A673 (cell line): ENCODE results near the gene HNRNPUL2. TPM values are rescaled to one million over a fixed set of nuclear protein-coding genes. Genes with fewer than 3 reads are reported as not detected.

Experiments
- BruUV-seq: library from RNA; stranded (reverse); fragments of 400-500 nt; replicated peaks from 2 replicates; lab custom pipeline; 2021; lab: Mats Ljungman, UMichigan
- CTCF ChIA-PET: fragments of 300-600 bp; sonication (Branson Sonifier 250); formaldehyde crosslinking; loops from one replicate; lab custom pipeline; 2022; ENCODE audit warnings: antibody characterized with exemption; lab: Charles Lee
- POLR2A ChIA-PET: fragments of 300-600 bp; sonication (Branson Sonifier 250); formaldehyde crosslinking; loops from one replicate; lab custom pipeline; 2022; ENCODE audit warnings: antibody characterized with exemption; ENCODE audit not compliant: low non-redundant PET; lab: Charles Lee
- DNase-seq: peaks from one replicate; pipeline ENCODE4 v3.0.0-alpha.2; 2015; ENCODE audit warnings: low spot score
- H3K27ac ChIP-seq: fragments of 200-600 bp; sonication (generic); 2 replicates; pipeline ENCODE4 v1.5.1; 2016; ENCODE audit warnings: mixed run types, low read depth, mild to moderate bottlenecking, mixed read lengths, antibody characterized with exemption, low read length; ENCODE audit not compliant: poor library complexity, severe bottlenecking
- H3K27me3 ChIP-seq: fragments of 200-600 bp; sonication (generic); replicated peaks from 2 replicates; pipeline ENCODE4 v1.6.1; 2017; ENCODE audit warnings: mixed run types, low read depth, mild to moderate bottlenecking, mixed read lengths, antibody characterized with exemption, low read length; ENCODE audit not compliant: insufficient read depth, poor library complexity
- H3K36me3 ChIP-seq: fragments of 200-600 bp; sonication (generic); 2 replicates; pipeline ENCODE4 v1.6.1; 2016; ENCODE audit warnings: mixed run types, mild to moderate bottlenecking, mixed read lengths, antibody characterized with exemption, low read length; ENCODE audit not compliant: insufficient read depth, poor library complexity, severe bottlenecking
- H3K4me1 ChIP-seq: fragments of 200-600 bp; sonication (generic); 2 replicates; pipeline ENCODE4 v1.6.1; 2017; ENCODE audit warnings: mixed run types, mild to moderate bottlenecking, mixed read lengths, antibody characterized with exemption, low read length; ENCODE audit not compliant: insufficient read depth, poor library complexity, severe bottlenecking
- H3K4me3 ChIP-seq: fragments of 200-600 bp; sonication (generic); 2 replicates; pipeline ENCODE4 v1.5.1; 2016; ENCODE audit warnings: low read depth, mixed run types, mild to moderate bottlenecking, mixed read lengths, low read length; ENCODE audit not compliant: poor library complexity, severe bottlenecking
- H3K9me3 ChIP-seq: fragments of 200-600 bp; sonication (generic); 2 replicates; pipeline ENCODE4 v1.6.1; 2016; ENCODE audit warnings: mixed run types, low read depth, mild to moderate bottlenecking, mixed read lengths, antibody characterized with exemption, low read length; ENCODE audit not compliant: poor library complexity, severe bottlenecking
- EZH2 ChIP-seq: fragments of 200-600 bp; sonication (generic); IDR thresholded peaks from 2 replicates; pipeline ENCODE4 v1.6.1; 2017; ENCODE audit warnings: borderline replicate concordance, low read depth, mild to moderate bottlenecking, mixed read lengths, antibody characterized with exemption, low read length; ENCODE audit not compliant: poor library complexity, severe bottlenecking
- intact Hi-C: fragments of 100-400 bp; cut with micrococcal nuclease; formaldehyde crosslinking; loops from one replicate; pipeline ENCODE4 v1.10.0; 2022; ENCODE audit not compliant: unreplicated experiment
- total RNA-seq: library from RNA; stranded (reverse); gene quantifications from 2 replicates; pipeline ENCODE4 v1.2.3, GENCODE V29; 2021
- TF ChIP-seq, protein P1 (sequence below): fragments of 300-800, 200-600 bp; sonication (generic); conservative IDR thresholded peaks from 2 replicates; pipeline ENCODE4 v1.5.1; 2017; ENCODE audit warnings: low read depth, mild to moderate bottlenecking, antibody characterized with exemption, low read length, moderate library complexity, mixed read lengths

Gene HNRNPUL2
- total RNA-seq, 1 experiment from 2014 or later: 104 TPM

DNA sequence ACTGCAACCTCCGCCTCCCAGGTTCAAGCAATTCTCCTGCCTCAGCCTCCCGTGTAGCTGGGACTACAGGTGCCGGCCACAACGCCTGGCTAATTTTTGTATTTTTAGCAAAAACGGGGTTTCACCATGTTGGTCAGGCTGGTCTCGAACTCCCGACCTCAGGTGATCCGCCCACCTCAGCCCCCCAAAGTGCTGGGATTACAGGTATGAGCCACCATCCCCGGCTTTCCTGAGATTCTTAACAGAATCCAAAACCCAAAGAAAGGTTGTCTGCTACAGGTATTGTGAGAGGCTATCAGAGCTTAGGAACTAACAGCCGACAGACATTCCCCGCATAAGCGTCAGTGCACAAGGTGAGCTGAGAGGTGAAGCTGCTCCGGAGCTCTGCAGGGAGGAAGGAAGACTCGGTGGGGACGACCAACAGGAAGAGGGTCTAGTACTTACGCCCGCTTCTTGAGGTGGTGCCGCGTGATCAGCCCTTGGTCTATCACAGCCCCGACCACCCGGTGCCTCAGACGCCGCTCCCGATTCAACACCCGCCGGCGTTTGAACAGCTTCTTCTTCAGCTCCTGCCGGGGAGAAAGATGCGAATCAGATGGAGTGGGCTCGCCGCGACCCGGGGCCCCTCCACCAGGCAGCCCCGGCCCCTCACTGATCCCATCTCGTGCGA lies 62.7 kb downstream of the HNRNPUL2 start:
- Histone ChIP-seq H3K36me3 (peaks cover 44% of the 10 kb centered on the region), H3K27me3 (no peaks in the 10 kb centered on the region), H3K9me3 (no peaks in the 10 kb centered on the region), H3K4me1 (peaks cover 15% of the 10 kb centered on the region), H3K4me3 (peak overlapping the region; percentile 91), H3K27ac (peak overlapping the region; percentile 88)
- TF ChIP-seq, protein P1, sequence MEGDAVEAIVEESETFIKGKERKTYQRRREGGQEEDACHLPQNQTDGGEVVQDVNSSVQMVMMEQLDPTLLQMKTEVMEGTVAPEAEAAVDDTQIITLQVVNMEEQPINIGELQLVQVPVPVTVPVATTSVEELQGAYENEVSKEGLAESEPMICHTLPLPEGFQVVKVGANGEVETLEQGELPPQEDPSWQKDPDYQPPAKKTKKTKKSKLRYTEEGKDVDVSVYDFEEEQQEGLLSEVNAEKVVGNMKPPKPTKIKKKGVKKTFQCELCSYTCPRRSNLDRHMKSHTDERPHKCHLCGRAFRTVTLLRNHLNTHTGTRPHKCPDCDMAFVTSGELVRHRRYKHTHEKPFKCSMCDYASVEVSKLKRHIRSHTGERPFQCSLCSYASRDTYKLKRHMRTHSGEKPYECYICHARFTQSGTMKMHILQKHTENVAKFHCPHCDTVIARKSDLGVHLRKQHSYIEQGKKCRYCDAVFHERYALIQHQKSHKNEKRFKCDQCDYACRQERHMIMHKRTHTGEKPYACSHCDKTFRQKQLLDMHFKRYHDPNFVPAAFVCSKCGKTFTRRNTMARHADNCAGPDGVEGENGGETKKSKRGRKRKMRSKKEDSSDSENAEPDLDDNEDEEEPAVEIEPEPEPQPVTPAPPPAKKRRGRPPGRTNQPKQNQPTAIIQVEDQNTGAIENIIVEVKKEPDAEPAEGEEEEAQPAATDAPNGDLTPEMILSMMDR: no peak
- TF ChIP-seq EZH2: no peak
- CTCF ChIA-PET: interaction anchor here (0.5 to 1.1 kb wide), 2 partner anchors 24 to 270 kb away, joined by 3 to 8 read pairs; no protein-coding TSS in a partner anchor
- intact Hi-C loops: loop anchor here (1.0 kb wide), 1 partner anchor 15 kb away; the partner anchor contains the start of gene UBXN1
- peak; percentile 83 for DNase-seq
- POLR2A ChIA-PET: interaction anchor here (0.5 to 1.8 kb wide), 14 partner anchors 8 to 257 kb away, joined by 3 to 17 read pairs (median 5); partner anchors contain the start of genes EEF1G, HNRNPUL2, INTS5 and TUT1
- BruUV-seq: TSS peak; percentile 56

Other genes with a start within 250 kb of the HNRNPUL2 start
- 71.7 and 73.0 TPM in 2 replicates for gene AHNAK, start 180.7 kb downstream of the HNRNPUL2 start, total RNA-seq
- gene EEF1G, start 153.6 kb downstream of the HNRNPUL2 start, total RNA-seq: 1,804 and 1,817 TPM in 2 replicates
- gene TUT1, start 135.9 kb downstream of the HNRNPUL2 start, total RNA-seq: 27.3 and 27.6 TPM in 2 replicates
- 241 and 243 TPM in 2 replicates for gene MTA2, start 125.6 kb downstream of the HNRNPUL2 start, total RNA-seq
- gene EML3, start 114.7 kb downstream of the HNRNPUL2 start, total RNA-seq: 21.3 and 30.4 TPM in 2 replicates
- gene ROM1, start 114.2 kb downstream of the HNRNPUL2 start, total RNA-seq: 1.1 and 1.3 TPM in 2 replicates
- gene B3GAT3, start 105.5 kb downstream of the HNRNPUL2 start, total RNA-seq: 64.7 and 68.2 TPM in 2 replicates
- gene GANAB, start 80.8 kb downstream of the HNRNPUL2 start, total RNA-seq: 475 and 489 TPM in 2 replicates
- 29.3 and 30.0 TPM in 2 replicates for gene INTS5, start 74.2 kb downstream of the HNRNPUL2 start, total RNA-seq
- 124 and 141 TPM in 2 replicates for gene C11orf98, start 62.2 kb downstream of the HNRNPUL2 start, total RNA-seq
- gene CSKMT, start 62.1 kb downstream of the HNRNPUL2 start, total RNA-seq: 59.7 and 68.8 TPM in 2 replicates
- 28.0 and 29.0 TPM in 2 replicates for gene UQCC3, start 55.8 kb downstream of the HNRNPUL2 start, total RNA-seq
- gene LBHD1, start 55.2 kb downstream of the HNRNPUL2 start, total RNA-seq: 7.1 and 7.8 TPM in 2 replicates
- gene UBXN1, start 48.4 kb downstream of the HNRNPUL2 start, total RNA-seq: 143 and 147 TPM in 2 replicates
- gene LRRN4CL, start 37.9 kb downstream of the HNRNPUL2 start, total RNA-seq: 0.37 and 0.52 TPM in 2 replicates
- gene BSCL2, start 20.0 kb downstream of the HNRNPUL2 start, total RNA-seq: 123 and 132 TPM in 2 replicates
- 0.45 and 0.72 TPM in 2 replicates for gene GNG3, start 19.8 kb downstream of the HNRNPUL2 start, total RNA-seq
- 66.5 and 66.8 TPM in 2 replicates for gene TTC9C, start 1.0 kb upstream of the HNRNPUL2 start, total RNA-seq
- 12.0 and 13.1 TPM in 2 replicates for gene ZBTB3, start 26.7 kb upstream of the HNRNPUL2 start, total RNA-seq
- 159 and 166 TPM in 2 replicates for gene POLR2G, start 34.1 kb upstream of the HNRNPUL2 start, total RNA-seq
- gene TAF6L, start 43.9 kb upstream of the HNRNPUL2 start, total RNA-seq: 70.0 and 70.9 TPM in 2 replicates
- 46.6 and 52.1 TPM in 2 replicates for gene TMEM179B, start 59.9 kb upstream of the HNRNPUL2 start, total RNA-seq
- 23.4 and 29.3 TPM in 2 replicates for gene TMEM223, start 64.5 kb upstream of the HNRNPUL2 start, total RNA-seq
- gene NXF1, start 78.0 kb upstream of the HNRNPUL2 start, total RNA-seq: 78.8 and 82.0 TPM in 2 replicates
- 29.2 and 38.1 TPM in 2 replicates for gene STX5, start 104.6 kb upstream of the HNRNPUL2 start, total RNA-seq
- 0.77 TPM in 1 of 2 replicates, not detected in the other for gene TEX54, start 105.4 kb upstream of the HNRNPUL2 start, total RNA-seq
- 147 and 155 TPM in 2 replicates for gene WDR74, start 112.1 kb upstream of the HNRNPUL2 start, total RNA-seq
- gene SLC3A2, start 153.4 kb upstream of the HNRNPUL2 start, total RNA-seq: 480 and 511 TPM in 2 replicates
- gene CHRM1, start 193.9 kb upstream of the HNRNPUL2 start, total RNA-seq: 0.17 and 0.41 TPM in 2 replicates